Activated naive CD8-positive, alpha-beta T cell (primary cell): ENCODE measurements around the gene TEX261.

Source experiments
- H3K27ac Mint-ChIP-seq: one replicate; pipeline ENCODE4 v1.8.0; 2021; ENCODE audit warnings: mixed read lengths
- H3K27me3 Mint-ChIP-seq: one replicate; pipeline ENCODE4 v1.8.0; 2021; ENCODE audit warnings: mixed read lengths
- H3K36me3 Mint-ChIP-seq: one replicate; pipeline ENCODE4 v1.8.0; 2021; ENCODE audit warnings: mixed read lengths
- H3K4me1 Mint-ChIP-seq: one replicate; pipeline ENCODE4 v1.8.0; 2021; ENCODE audit warnings: low read depth, mixed read lengths
- H3K4me3 Mint-ChIP-seq: one replicate; pipeline ENCODE4 v1.8.0; 2021; ENCODE audit warnings: mild to moderate bottlenecking, mixed read lengths
- H3K9me3 Mint-ChIP-seq: one replicate; pipeline ENCODE4 v1.8.0; 2021; ENCODE audit warnings: low read depth, mixed read lengths

The TEX261 gene

GRCh38 chr2:70941701-70942100 lies 53.0 kb downstream of the TEX261 start:
- Mint-ChIP-seq H3K36me3 (no peaks in the 10 kb centered on the region), H3K4me3 (no peak overlapping the region), H3K27ac (no peak overlapping the region), H3K4me1 (no peaks in the 10 kb centered on the region), H3K27me3 (peaks cover 10% of the 10 kb centered on the region), H3K9me3 (no peaks in the 10 kb centered on the region)

GRCh38 chr2:70941186-70941585 lies 53.5 kb downstream of the TEX261 start:
- H3K4me1 Mint-ChIP-seq: no peaks in the 10 kb centered on the region
- no peak overlapping the region for H3K4me3 Mint-ChIP-seq
- no peak overlapping the region for H3K27ac Mint-ChIP-seq
- no peaks in the 10 kb centered on the region for H3K9me3 Mint-ChIP-seq
- no peaks in the 10 kb centered on the region for H3K36me3 Mint-ChIP-seq
- H3K27me3 Mint-ChIP-seq: peaks cover 8% of the 10 kb centered on the region

GRCh38 chr2:70939839-70940580 lies 54.7 kb downstream of the TEX261 start:
- H3K4me3 Mint-ChIP-seq: no peak overlapping the region
- no peaks in the 10 kb centered on the region for H3K4me1 Mint-ChIP-seq
- H3K9me3 Mint-ChIP-seq: no peaks in the 10 kb centered on the region
- H3K27me3 Mint-ChIP-seq: peaks cover 12% of the 10 kb centered on the region
- no peak overlapping the region for H3K27ac Mint-ChIP-seq
- H3K36me3 Mint-ChIP-seq: no peaks in the 10 kb centered on the region

- Mint-ChIP-seq H3K9me3 (no peaks in the 10 kb centered on the region), H3K4me3 (no peak overlapping the region), H3K27ac (no peak overlapping the region), H3K27me3 (peaks cover 12% of the 10 kb centered on the region), H3K36me3 (no peaks in the 10 kb centered on the region), H3K4me1 (no peaks in the 10 kb centered on the region)
These were observed 55.5 kb downstream of the TEX261 start for GRCh38 chr2:70939001-70939838.

- no peak overlapping the region for H3K4me3 Mint-ChIP-seq
- H3K4me1 Mint-ChIP-seq: no peaks in the 10 kb centered on the region
- H3K9me3 Mint-ChIP-seq: no peaks in the 10 kb centered on the region
- no peak overlapping the region for H3K27ac Mint-ChIP-seq
- no peaks in the 10 kb centered on the region for H3K36me3 Mint-ChIP-seq
- peaks cover 13% of the 10 kb centered on the region for H3K27me3 Mint-ChIP-seq
These were observed 56.1 kb downstream of the TEX261 start for GRCh38 chr2:70938586-70938950.

GRCh38 chr2:70937866-70938585 lies 56.6 kb downstream of the TEX261 start:
- Mint-ChIP-seq H3K9me3 (no peaks in the 10 kb centered on the region), H3K27me3 (peaks cover 13% of the 10 kb centered on the region), H3K36me3 (no peaks in the 10 kb centered on the region), H3K4me1 (no peaks in the 10 kb centered on the region), H3K27ac (no peak overlapping the region), H3K4me3 (no peak overlapping the region)

GRCh38 chr2:70936979-70937811 lies 57.5 kb downstream of the TEX261 start:
- Mint-ChIP-seq H3K27ac (no peak overlapping the region), H3K36me3 (no peaks in the 10 kb centered on the region), H3K27me3 (peaks cover 13% of the 10 kb centered on the region), H3K9me3 (no peaks in the 10 kb centered on the region), H3K4me1 (no peaks in the 10 kb centered on the region), H3K4me3 (no peak overlapping the region)

- Mint-ChIP-seq H3K4me1 (no peaks in the 10 kb centered on the region), H3K27ac (no peak overlapping the region)
These were observed 58.3 kb downstream of the TEX261 start for GRCh38 chr2:70936165-70936978.

More at GRCh38 chr2:70936165-70936978, 58.3 kb downstream of the TEX261 start:
- no peak overlapping the region for H3K4me3 Mint-ChIP-seq
- no peaks in the 10 kb centered on the region for H3K36me3 Mint-ChIP-seq
- H3K9me3 Mint-ChIP-seq: no peaks in the 10 kb centered on the region
- H3K27me3 Mint-ChIP-seq: peaks cover 9% of the 10 kb centered on the region
